Endometrial microvascular endothelial cells (primary cell): ENCODE results near the gene DLG4. TPM values are rescaled to one million over a fixed set of nuclear protein-coding genes. Genes with fewer than 3 reads are reported as not detected.
"Not testable (repeated sequence)": the region's sequence is repeated elsewhere in the genome, so short reads cannot be mapped to it uniquely, and the experiment has no call there.

Source experiments
- in situ Hi-C: cut with HindIII; loops from 2 replicates; pipeline ENCODE4 v1.10.0; 2017; ENCODE audit warnings: low sequenced_read_pairs, low pct_unique_long_range_greater_than_20kb; ENCODE audit errors: inconsistent ontology term
- total RNA-seq: library from RNA; depleted of rRNA; stranded (reverse); fragments of >200 nt; gene quantifications from one replicate; pipeline ENCODE4 v1.2.3, GENCODE V29; 2015; ENCODE audit errors: inconsistent ontology term

DLG4 gene
- total RNA-seq, 1 donor from 2014 or later: 5.9 TPM

- in situ Hi-C loops: no loop called here
Observed at GRCh38 chr17:7196651-7197401, 22.8 kb downstream of the DLG4 start.

GRCh38 chr17:7195971-7196370, 23.7 kb downstream of the DLG4 start:
- in situ Hi-C loops: no loop called here

- in situ Hi-C loops: no loop called here
Observed at GRCh38 chr17:7192271-7192937, 27.2 kb downstream of the DLG4 start.

GRCh38 chr17:7191571-7192270, 27.9 kb downstream of the DLG4 start:
- in situ Hi-C loops: no loop called here

GRCh38 chr17:7191069-7191468, 28.6 kb downstream of the DLG4 start:
- in situ Hi-C loops: no loop called here

- in situ Hi-C loops: no loop called here
Observed at GRCh38 chr17:7190276-7190917, 29.2 kb downstream of the DLG4 start.

- in situ Hi-C loops: no loop called here
Observed at GRCh38 chr17:7186241-7186640, 33.4 kb downstream of the DLG4 start.

GRCh38 chr17:7184647-7185046, 35.0 kb downstream of the DLG4 start:
- in situ Hi-C loops: no loop called here

GRCh38 chr17:7184091-7184488, 35.5 kb downstream of the DLG4 start:
- in situ Hi-C loops: no loop called here

GRCh38 chr17:7183433-7184090, 36.1 kb downstream of the DLG4 start:
- in situ Hi-C loops: no loop called here

GRCh38 chr17:7182101-7182500, 37.5 kb downstream of the DLG4 start:
- in situ Hi-C loops: not testable (repeated sequence)

- in situ Hi-C loops: no loop called here
Observed at GRCh38 chr17:7179317-7180254, 40.0 kb downstream of the DLG4 start, which contains the start of gene ASGR1. Gene ASGR1 (minus strand): TSS chr17:7179370. CDS start chr17:7178563, 807 bp downstream.

GRCh38 chr17:7178973-7179316, 40.7 kb downstream of the DLG4 start:
- in situ Hi-C loops: no loop called here

- in situ Hi-C loops: no loop called here
Observed at GRCh38 chr17:7177954-7178477, 41.6 kb downstream of the DLG4 start.

- in situ Hi-C loops: no loop called here
Observed at GRCh38 chr17:7177191-7177953, 42.3 kb downstream of the DLG4 start.

- in situ Hi-C loops: no loop called here
Observed at GRCh38 chr17:7176841-7177190, 42.8 kb downstream of the DLG4 start.
